RWPE2 (cell line): ENCODE measurements around the gene KRTAP10-3.

Source experiments
- ATAC-seq: fragments of 200-7000 bp; cut with Tn5 transposase; 3 replicates; pipeline ENCODE4 v1.9.1; 2021; ENCODE audit warnings: low read depth
- DNase-seq: peaks from one replicate; pipeline ENCODE4 v3.0.0-alpha.2; 2020; ENCODE audit warnings: low spot score
- H3K27ac ChIP-seq: fragments of 450-650 bp; 2 replicates; pipeline ENCODE4 v1.5.1; 2017; ENCODE audit warnings: mild to moderate bottlenecking; ENCODE audit not compliant: poor library complexity, severe bottlenecking
- H3K27me3 ChIP-seq: fragments of 250-450 bp; sonication (Bioruptor Pico); 2 replicates; pipeline ENCODE4 v1.5.1; 2021; ENCODE audit warnings: mild to moderate bottlenecking, moderate library complexity; ENCODE audit not compliant: insufficient read depth, poor library complexity, severe bottlenecking
- H3K36me3 ChIP-seq: fragments of 250-450 bp; sonication (Bioruptor Pico); 2 replicates; pipeline ENCODE4 v1.5.1; 2020; ENCODE audit warnings: low read depth, mild to moderate bottlenecking, moderate library complexity
- H3K4me1 ChIP-seq: fragments of 250-450 bp; sonication (Bioruptor Pico); 2 replicates; pipeline ENCODE4 v1.5.1; 2021; ENCODE audit warnings: mild to moderate bottlenecking, moderate library complexity; ENCODE audit not compliant: insufficient read depth, poor library complexity, severe bottlenecking
- H3K4me3 ChIP-seq: fragments of 250-450 bp; sonication (Bioruptor Pico); 2 replicates; pipeline ENCODE4 v1.5.1; 2021; ENCODE audit warnings: mild to moderate bottlenecking, moderate library complexity; ENCODE audit not compliant: severe bottlenecking
- H3K9me3 ChIP-seq: fragments of 250-450 bp; sonication (Bioruptor Pico); 2 replicates; pipeline ENCODE4 v1.5.1; 2021; ENCODE audit warnings: mild to moderate bottlenecking, moderate library complexity; ENCODE audit not compliant: severe bottlenecking
- CTCF ChIP-seq: fragments of 450-650 bp; IDR thresholded peaks from one replicate; pipeline ENCODE4 v1.5.1; 2017; ENCODE audit warnings: mild to moderate bottlenecking, moderate library complexity; ENCODE audit not compliant: poor library complexity, severe bottlenecking

KRTAP10-3 gene

GRCh38 chr21:44540741-44541288 is 17.8 kb downstream of the KRTAP10-3 start:
- Histone ChIP-seq H3K36me3 (no peaks in the 10 kb centered on the region), H3K27ac (no peak overlapping the region), H3K4me1 (no peaks in the 10 kb centered on the region), H3K4me3 (no peak overlapping the region), H3K27me3 (no peaks in the 10 kb centered on the region), H3K9me3 (no peaks in the 10 kb centered on the region)
- ATAC-seq, result no peak
- no peak for TF ChIP-seq CTCF
- no peak for DNase-seq

- Histone ChIP-seq H3K4me3 (no peak within 1 kb of the TSS), H3K36me3 (no peaks in the 10 kb centered on the region), H3K27ac (no peak within 1 kb of the TSS), H3K27me3 (no peaks in the 10 kb centered on the region), H3K9me3 (no peaks in the 10 kb centered on the region), H3K4me1 (no peaks in the 10 kb centered on the region)
- no peak for ATAC-seq
- DNase-seq, result no peak
- no peak for TF ChIP-seq CTCF
Observed at GRCh38 chr21:44539991-44540666, 18.5 kb downstream of the KRTAP10-3 start, which contains the start of gene KRTAP10-1. Gene KRTAP10-1 (minus strand): TSS chr21:44540195. CDS start chr21:44540150, 45 bp downstream.

GRCh38 chr21:44539046-44539445 is 19.5 kb downstream of the KRTAP10-3 start:
- DNase-seq (no peak), ATAC-seq (no peak)
- Histone ChIP-seq H3K9me3 (no peaks in the 10 kb centered on the region), H3K4me1 (no peaks in the 10 kb centered on the region), H3K36me3 (no peaks in the 10 kb centered on the region), H3K27me3 (no peaks in the 10 kb centered on the region), H3K4me3 (no peak overlapping the region), H3K27ac (no peak overlapping the region)
- no peak for TF ChIP-seq CTCF

- no peak for TF ChIP-seq CTCF
- DNase-seq (no peak), ATAC-seq (no peak)
- Histone ChIP-seq H3K4me1 (no peaks in the 10 kb centered on the region), H3K36me3 (no peaks in the 10 kb centered on the region), H3K9me3 (no peaks in the 10 kb centered on the region), H3K27me3 (no peaks in the 10 kb centered on the region), H3K4me3 (no peak overlapping the region), H3K27ac (no peak overlapping the region)
Observed at GRCh38 chr21:44537930-44538911, 20.4 kb downstream of the KRTAP10-3 start.
